Stimulated activated CD8-positive, alpha-beta memory T cell treated with anti-CD3 and anti-CD28 coated beads, Interleukin-4, amount 100 ng/mL, for 4 hours (primary cell): ENCODE measurements around the gene LGMN.
"Not testable (repeated sequence)": the region's sequence is repeated elsewhere in the genome, so short reads cannot be mapped to it uniquely, and the experiment has no call there.

ENCODE experiments used
- DNase-seq, 2 donors: peaks; one replicate each; pipeline ENCODE4 v3.0.0-alpha.2; 2020; ENCODE audit warnings: low read depth in 2 of 2, low spot score in 1 of 2

Gene LGMN

GRCh38 chr14:92763666-92764631 lies 15.5 kb upstream of the LGMN start:
- not testable (repeated sequence) for DNase-seq

- DNase-seq = no peak
Measured at GRCh38 chr14:92760524-92760805, 12.0 kb upstream of the LGMN start.

GRCh38 chr14:92759679-92760523 lies 11.5 kb upstream of the LGMN start:
- DNase-seq = no peak

GRCh38 chr14:92759300-92759678 lies 10.9 kb upstream of the LGMN start:
- DNase-seq = no peak

GRCh38 chr14:92756446-92756845 lies 8.0 kb upstream of the LGMN start:
- no peak for DNase-seq

- DNase-seq = no peak
Measured at GRCh38 chr14:92755495-92755894, 7.1 kb upstream of the LGMN start.

GRCh38 chr14:92754966-92755365 lies 6.5 kb upstream of the LGMN start:
- DNase-seq = no peak

- no peak for DNase-seq
Measured at GRCh38 chr14:92753250-92753649, 4.8 kb upstream of the LGMN start.

GRCh38 chr14:92751819-92752218 lies 3.4 kb upstream of the LGMN start:
- DNase-seq = no peak

- DNase-seq = no peak
Measured at GRCh38 chr14:92750994-92751400, 2.6 kb upstream of the LGMN start.

GRCh38 chr14:92750222-92750728 lies 1.8 kb upstream of the LGMN start:
- DNase-seq = not testable (repeated sequence)

GRCh38 chr14:92747701-92748258 lies 647 bp downstream of the LGMN start:
- DNase-seq = no peak

- no peak for DNase-seq
Measured at GRCh38 chr14:92744198-92744597, 4.2 kb downstream of the LGMN start.

- DNase-seq = no peak
Measured at GRCh38 chr14:92740440-92740839, 8.0 kb downstream of the LGMN start.

GRCh38 chr14:92737619-92738188 lies 10.7 kb downstream of the LGMN start:
- DNase-seq = no peak

- no peak for DNase-seq
Measured at GRCh38 chr14:92737206-92737605, 11.2 kb downstream of the LGMN start.

GRCh38 chr14:92735344-92735743 lies 13.1 kb downstream of the LGMN start:
- no peak for DNase-seq

- no peak for DNase-seq
Measured at GRCh38 chr14:92734618-92735017, 13.8 kb downstream of the LGMN start.

- no peak for DNase-seq
Measured at GRCh38 chr14:92733007-92733406, 15.4 kb downstream of the LGMN start.

- no peak for DNase-seq
Measured at GRCh38 chr14:92731622-92732115, 16.8 kb downstream of the LGMN start.
